ENCODE data around the gene CFAP61. TPM values are rescaled to one million over a fixed set of nuclear protein-coding genes. Genes with fewer than 3 reads are reported as not detected.

Gene CFAP61
- total and polyA plus RNA-seq, 9 of the 15 experiments (the other 6 are each of a cell fraction or from before 2014, with no cell fraction given) = 0.11 TPM; not detected in 8

DNA sequence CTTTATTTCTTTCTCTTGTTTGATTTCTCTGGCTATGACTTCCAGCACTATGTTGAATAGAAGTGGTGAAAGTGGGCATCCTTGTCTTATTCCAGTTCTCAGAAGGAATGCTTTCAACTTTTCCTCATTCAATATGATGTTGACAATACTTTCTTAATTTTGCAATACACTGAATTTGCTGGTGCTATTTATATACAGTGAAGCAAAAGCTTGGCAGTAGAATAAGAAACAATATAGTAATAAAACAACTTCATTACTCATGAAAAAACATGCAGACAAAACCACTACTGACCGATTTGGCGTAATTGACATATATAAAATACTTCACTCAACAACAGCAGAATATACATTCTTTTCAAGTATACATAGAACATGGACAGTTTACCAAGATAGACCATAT lies 96.4 kb downstream of the CFAP61 start (continued):
- TF ChIP-seq, protein P1, sequence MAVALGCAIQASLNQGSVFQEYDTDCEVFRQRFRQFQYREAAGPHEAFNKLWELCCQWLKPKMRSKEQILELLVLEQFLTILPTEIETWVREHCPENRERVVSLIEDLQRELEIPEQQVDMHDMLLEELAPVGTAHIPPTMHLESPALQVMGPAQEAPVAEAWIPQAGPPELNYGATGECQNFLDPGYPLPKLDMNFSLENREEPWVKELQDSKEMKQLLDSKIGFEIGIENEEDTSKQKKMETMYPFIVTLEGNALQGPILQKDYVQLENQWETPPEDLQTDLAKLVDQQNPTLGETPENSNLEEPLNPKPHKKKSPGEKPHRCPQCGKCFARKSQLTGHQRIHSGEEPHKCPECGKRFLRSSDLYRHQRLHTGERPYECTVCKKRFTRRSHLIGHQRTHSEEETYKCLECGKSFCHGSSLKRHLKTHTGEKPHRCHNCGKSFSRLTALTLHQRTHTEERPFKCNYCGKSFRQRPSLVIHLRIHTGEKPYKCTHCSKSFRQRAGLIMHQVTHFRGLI (CRISPR knock-in tag; IDR thresholded peaks at IDR 0.05) = no peak
- TF ChIP-seq, protein P2, sequence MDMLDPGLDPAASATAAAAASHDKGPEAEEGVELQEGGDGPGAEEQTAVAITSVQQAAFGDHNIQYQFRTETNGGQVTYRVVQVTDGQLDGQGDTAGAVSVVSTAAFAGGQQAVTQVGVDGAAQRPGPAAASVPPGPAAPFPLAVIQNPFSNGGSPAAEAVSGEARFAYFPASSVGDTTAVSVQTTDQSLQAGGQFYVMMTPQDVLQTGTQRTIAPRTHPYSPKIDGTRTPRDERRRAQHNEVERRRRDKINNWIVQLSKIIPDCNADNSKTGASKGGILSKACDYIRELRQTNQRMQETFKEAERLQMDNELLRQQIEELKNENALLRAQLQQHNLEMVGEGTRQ (CRISPR knock-in tag; IDR thresholded peaks at IDR 0.05) = no peak
- TF ChIP-seq, protein P3, sequence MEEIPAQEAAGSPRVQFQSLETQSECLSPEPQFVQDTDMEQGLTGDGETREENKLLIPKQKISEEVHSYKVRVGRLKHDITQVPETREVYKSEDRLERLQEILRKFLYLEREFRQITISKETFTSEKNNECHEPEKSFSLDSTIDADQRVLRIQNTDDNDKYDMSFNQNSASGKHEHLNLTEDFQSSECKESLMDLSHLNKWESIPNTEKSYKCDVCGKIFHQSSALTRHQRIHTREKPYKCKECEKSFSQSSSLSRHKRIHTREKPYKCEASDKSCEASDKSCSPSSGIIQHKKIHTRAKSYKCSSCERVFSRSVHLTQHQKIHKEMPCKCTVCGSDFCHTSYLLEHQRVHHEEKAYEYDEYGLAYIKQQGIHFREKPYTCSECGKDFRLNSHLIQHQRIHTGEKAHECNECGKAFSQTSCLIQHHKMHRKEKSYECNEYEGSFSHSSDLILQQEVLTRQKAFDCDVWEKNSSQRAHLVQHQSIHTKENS (CRISPR knock-in tag; IDR thresholded peaks at IDR 0.05) = no peak

DNA sequence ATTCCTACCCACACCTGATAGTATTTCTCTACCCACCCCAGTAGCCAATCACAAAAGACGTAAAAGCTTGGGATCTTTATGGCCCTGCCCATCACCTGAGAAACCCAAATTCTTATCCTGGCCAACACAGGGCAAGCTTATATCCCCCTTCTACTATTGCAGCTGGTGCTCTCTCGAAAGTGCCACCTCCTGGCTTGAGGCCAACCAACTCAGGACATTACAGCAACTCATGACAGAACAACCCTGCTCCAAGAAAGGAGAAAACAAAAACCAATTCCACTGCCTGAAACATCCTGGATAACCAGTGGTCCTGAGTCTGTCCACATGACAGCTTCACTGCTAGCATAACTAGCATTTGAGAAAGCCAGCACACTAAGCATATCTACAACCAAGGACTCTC lies 97.9 kb downstream of the CFAP61 start:
- FAIRE-seq (no peak), DNase-seq (ENCODE audit: extremely low read depth in 1 of 4, low spot score in 3 of 4) (no peak), ATAC-seq (no peak)
- Histone ChIP-seq H3K9ac (ENCODE audit: insufficient read depth in 1 of 2, low read depth in 2 of 2, low read length in 2 of 2) (no peak overlapping the region), H3K27ac (ENCODE audit: extremely low read depth, low read depth, low read length) (no peak overlapping the region), H3K36me3 (ENCODE audit: control insufficient read depth, insufficient read depth, low read length) (no peaks in the 10 kb centered on the region), H3K27me3 (ENCODE audit: control insufficient read depth in 2 of 2, insufficient read depth in 2 of 2, low read length in 2 of 2) (no peaks in the 10 kb centered on the region), H3K4me1 (replicated peaks in 1 of 2; ENCODE audit: control insufficient read depth in 2 of 2, insufficient read depth in 2 of 2, low read length in 2 of 2) (no peaks in the 10 kb centered on the region), H3K9me1 (ENCODE audit: control insufficient read depth, insufficient read depth, low read length) (no peaks in the 10 kb centered on the region), H4K20me1 (replicated peaks; ENCODE audit: control insufficient read depth, insufficient read depth, low read length) (no peaks in the 10 kb centered on the region), H2AFZ (ENCODE audit: low read depth, low read length) (no peak overlapping the region), H3K4me2 (ENCODE audit: insufficient read depth, low read length) (no peak overlapping the region), H3K79me2 (ENCODE audit: control insufficient read depth, insufficient read depth, low read length) (no peaks in the 10 kb centered on the region), H3K9me3 (replicated peaks; ENCODE audit: control insufficient read depth, insufficient read depth, low read depth, low read length) (no peaks in the 10 kb centered on the region), H3K4me3 (no peak overlapping the region)
- intact Hi-C loops (cut with micrococcal nuclease) = no loop called here
- in situ Hi-C loops (cut with MboI) = no loop called here
- WGBS (ENCODE audit: insufficient coverage, low coverage, missing lambda C conversion rate) = 0% methylated on average over 2 of the region's 2 CpGs
- BruUV-seq (replicated peaks) = no TSS peak
- CTCF ChIA-PET (ENCODE audit: low intra/inter-chr PET ratio) = no interaction called here
- POLR2A ChIA-PET = no interaction called here
- TF ChIP-seq MEIS2 (IDR thresholded peaks at IDR 0.05; ENCODE audit: partially characterized antibody) (no peak), BRCA1 (IDR thresholded peaks at IDR 0.05) (no peak), BRCA1 (CRISPR knock-in tag; IDR thresholded peaks at IDR 0.05) (no peak), RFX5 (IDR thresholded peaks at IDR 0.05; ENCODE audit: low read depth, low read length) (no peak), CBX2 (IDR thresholded peaks at IDR 0.05; ENCODE audit: insufficient read depth, low read length, poor library complexity, severe bottlenecking) (no peak)
